Neuronal stem cell (in vitro differentiated cells): ENCODE data around the gene PCNX3.

Experiments
- DNase-seq: peaks from one replicate; pipeline ENCODE4 v3.0.0-alpha.2; 2013; ENCODE audit warnings: low spot score
- H2AFZ ChIP-seq: one replicate; pipeline ENCODE4 v1.6.1; 2013; ENCODE audit warnings: mild to moderate bottlenecking, low read length, inconsistent platforms
- H2AK5ac ChIP-seq: 2 replicates; pipeline ENCODE4 v1.6.1; 2013; ENCODE audit warnings: low read depth, mild to moderate bottlenecking, inconsistent platforms, low read length, moderate library complexity, mixed read lengths
- H2BK120ac ChIP-seq: 2 replicates; pipeline ENCODE4 v1.6.1; 2013; ENCODE audit warnings: low read depth, mild to moderate bottlenecking, inconsistent platforms, low read length, moderate library complexity, mixed read lengths
- H2BK12ac ChIP-seq: one replicate; pipeline ENCODE4 v1.6.1; 2013; ENCODE audit warnings: low read length, inconsistent platforms
- H2BK15ac ChIP-seq: 2 replicates; pipeline ENCODE4 v1.6.1; 2013; ENCODE audit warnings: mild to moderate bottlenecking, low read length, inconsistent platforms, mixed read lengths
- H2BK5ac ChIP-seq: one replicate; pipeline ENCODE4 v1.6.1; 2013; ENCODE audit warnings: inconsistent platforms, mild to moderate bottlenecking, low read length, moderate library complexity
- H3K14ac ChIP-seq: one replicate; pipeline ENCODE4 v1.6.1; 2013; ENCODE audit warnings: low read length, inconsistent platforms
- H3K18ac ChIP-seq: 2 replicates; pipeline ENCODE4 v1.6.1; 2013; ENCODE audit warnings: low read length, inconsistent platforms
- H3K23ac ChIP-seq: 2 replicates; pipeline ENCODE4 v1.6.1; 2013; ENCODE audit warnings: low read depth, mild to moderate bottlenecking, mixed read lengths, low read length, inconsistent platforms; ENCODE audit not compliant: poor library complexity
- H3K27ac ChIP-seq: replicated peaks from 3 replicates; pipeline ENCODE4 v1.5.1; 2013; ENCODE audit warnings: low read length, inconsistent platforms
- H3K27me3 ChIP-seq, 3 experiments: 2 replicates each; pipeline ENCODE4 v1.6.1; 2013; ENCODE audit warnings: low read length in 3 of 3, mild to moderate bottlenecking in 2 of 3, inconsistent platforms in 1 of 3, low read depth in 1 of 3, mixed read lengths in 1 of 3, moderate library complexity in 1 of 3; ENCODE audit not compliant: control insufficient read depth in 3 of 3, insufficient read depth in 3 of 3
- H3K36me3 ChIP-seq, 2 donors: replicated peaks in 1 of 2; 2 replicates each; pipeline ENCODE4 v1.6.1; 2013; ENCODE audit warnings: low read length in 2 of 2; ENCODE audit not compliant: control insufficient read depth in 2 of 2, insufficient read depth in 2 of 2
- H3K4ac ChIP-seq: 2 replicates; pipeline ENCODE4 v1.6.1; 2013; ENCODE audit warnings: inconsistent platforms, mild to moderate bottlenecking, low read length, moderate library complexity
- H3K4me1 ChIP-seq, 2 donors: 1 replicate in 1 of 2; 2 replicates in 1 of 2; pipeline ENCODE4 v1.6.1; 2013; ENCODE audit warnings: low read length in 2 of 2, low read depth in 1 of 2; ENCODE audit not compliant: control insufficient read depth in 2 of 2, insufficient read depth in 1 of 2
- H3K4me2 ChIP-seq: one replicate; pipeline ENCODE4 v1.6.1; 2013; ENCODE audit warnings: mild to moderate bottlenecking, low read length, inconsistent platforms; ENCODE audit not compliant: insufficient read depth, poor library complexity, severe bottlenecking
- H3K4me3 ChIP-seq, 2 donors: 2 replicates each; pipeline ENCODE4 v1.5.1; 2013; ENCODE audit warnings: low read length in 2 of 2, mild to moderate bottlenecking in 2 of 2, inconsistent platforms in 1 of 2, moderate library complexity in 1 of 2
- H3K79me1 ChIP-seq: one replicate; pipeline ENCODE4 v1.6.1; 2013; ENCODE audit warnings: low read depth, mild to moderate bottlenecking, inconsistent platforms, low read length, moderate library complexity
- H3K9ac ChIP-seq: one replicate; pipeline ENCODE4 v1.6.1; 2013; ENCODE audit warnings: mild to moderate bottlenecking, low read depth, low read length, inconsistent platforms; ENCODE audit not compliant: poor library complexity
- H3K9me3 ChIP-seq, 2 donors: replicated peaks in 1 of 2; 2 replicates each; pipeline versions ENCODE3 to v1.6.1; 2013; ENCODE audit warnings: low read length in 2 of 2, mild to moderate bottlenecking in 2 of 2, inconsistent platforms in 1 of 2, low read depth in 1 of 2, mixed read lengths in 1 of 2, moderate library complexity in 1 of 2; ENCODE audit not compliant: control insufficient read depth in 2 of 2, insufficient read depth in 1 of 2
- H4K8ac ChIP-seq: one replicate; pipeline ENCODE4 v1.6.1; 2013; ENCODE audit warnings: low read depth, mild to moderate bottlenecking, inconsistent platforms, low read length, moderate library complexity
- H4K91ac ChIP-seq: one replicate; pipeline ENCODE4 v1.6.1; 2013; ENCODE audit warnings: low read length, low read depth, mild to moderate bottlenecking, inconsistent platforms; ENCODE audit not compliant: poor library complexity
- WGBS, 2 donors: extraction: QIAGEN DNeasy Blood & Tissue Kit; methylation state at CpG; one replicate each; pipeline ENCODE4 v1.1.7; 2013; ENCODE audit warnings: missing lambda C conversion rate in 2 of 2, mixed read lengths in 1 of 2; ENCODE audit not compliant: insufficient read length in 2 of 2, insufficient replicate concordance in 1 of 2; ENCODE audit errors: extremely low coverage in 2 of 2; 5-methylcytosine and 5-hydroxymethylcytosine counted together

Gene PCNX3

GRCh38 chr11:65611028-65611757 is 4.4 kb upstream of the PCNX3 start:
- Histone ChIP-seq H3K4me2 (no peak overlapping the region), H3K27ac (no peak overlapping the region), H3K4me1 (peaks cover 23 to 25% of the 10 kb centered on the region in 2 donors), H2BK120ac (no peak overlapping the region), H2BK12ac (peak overlapping the region; percentile 52), H4K8ac (no peak overlapping the region), H3K18ac (peak overlapping the region; percentile 73), H3K14ac (no peak overlapping the region), H3K36me3 (peaks cover 18 to 65% of the 10 kb centered on the region in 2 donors), H2AFZ (no peak overlapping the region), H3K79me1 (peaks cover 13% of the 10 kb centered on the region), H3K23ac (no peak overlapping the region), H2BK5ac (no peak overlapping the region), H3K4me3 (peak overlapping the region in 1 of 2 donors; percentile 98), H3K9ac (peak overlapping the region; percentile 68), H3K27me3 (no peaks in the 10 kb centered on the region), H2AK5ac (no peak overlapping the region), H2BK15ac (no peak overlapping the region), H3K4ac (peak overlapping the region; percentile 71), H3K9me3 (no peaks in the 10 kb centered on the region), H4K91ac (no peak overlapping the region)
- no CpG with 5 or more reads among the region's 10 CpGs for WGBS, 2 donors
- DNase-seq: no peak

GRCh38 chr11:65611758-65612603 is 3.6 kb upstream of the PCNX3 start:
- H2BK120ac ChIP-seq: no peak overlapping the region
- peaks cover 19% of the 10 kb centered on the region for H3K79me1 ChIP-seq
- no peak overlapping the region for H2BK15ac ChIP-seq
- H2AK5ac ChIP-seq: peak overlapping the region; percentile 98
- no peak overlapping the region for H4K8ac ChIP-seq
- no peak overlapping the region for H2BK5ac ChIP-seq
- peaks cover 26 to 31% of the 10 kb centered on the region in 2 donors for H3K4me1 ChIP-seq
- peak overlapping the region; percentile 50 for H3K9ac ChIP-seq
- no peak for DNase-seq
- peak overlapping the region in 1 of 2 donors; percentile 98 for H3K4me3 ChIP-seq
- peak overlapping the region; percentile 18 for H3K23ac ChIP-seq
- no CpG with 5 or more reads among the region's 12 CpGs for WGBS, 2 donors
- no peak overlapping the region for H4K91ac ChIP-seq
- no peak overlapping the region for H2BK12ac ChIP-seq
- no peak overlapping the region for H3K4ac ChIP-seq
- H3K14ac ChIP-seq: no peak overlapping the region
- H3K27me3 ChIP-seq: no peaks in the 10 kb centered on the region
- H3K36me3 ChIP-seq: peaks cover 18 to 63% of the 10 kb centered on the region in 2 donors
- no peaks in the 10 kb centered on the region for H3K9me3 ChIP-seq
- H3K27ac ChIP-seq: no peak overlapping the region
- H3K18ac ChIP-seq: peak overlapping the region; percentile 37
- peak overlapping the region; percentile 31 for H3K4me2 ChIP-seq
- H2AFZ ChIP-seq: no peak overlapping the region

DNA sequence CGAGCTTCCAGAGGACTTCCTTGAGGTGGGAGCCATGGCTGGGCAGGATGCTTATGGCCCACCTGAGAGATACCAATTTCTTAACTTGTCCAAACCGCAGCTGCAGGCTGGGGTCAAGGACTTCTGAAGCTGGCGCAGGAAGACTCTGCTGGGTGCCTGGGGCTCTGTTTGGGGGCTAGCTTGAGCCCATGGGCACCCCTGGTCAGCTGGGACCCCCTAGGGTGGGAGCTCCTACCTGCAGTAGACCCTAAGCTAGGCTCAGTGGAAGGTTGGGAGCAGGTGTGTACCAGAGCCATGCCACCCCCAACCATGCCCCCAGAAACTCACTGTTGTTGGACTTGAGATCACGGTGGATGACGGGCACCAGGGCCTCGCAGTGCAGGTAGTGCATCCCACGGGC is 2.9 kb upstream of the PCNX3 start:
- H3K9ac ChIP-seq: peak overlapping the region; percentile 80
- WGBS, 2 donors: no CpG with 5 or more reads among the region's 7 CpGs
- peaks cover 19% of the 10 kb centered on the region for H3K79me1 ChIP-seq
- peaks cover 23 to 31% of the 10 kb centered on the region in 2 donors for H3K4me1 ChIP-seq
- peak overlapping the region; percentile 98 for H2AK5ac ChIP-seq
- peak overlapping the region; percentile 31 for H3K14ac ChIP-seq
- H3K23ac ChIP-seq: peak overlapping the region; percentile 86
- H3K4me2 ChIP-seq: no peak overlapping the region
- H3K36me3 ChIP-seq: peaks cover 20 to 63% of the 10 kb centered on the region in 2 donors
- DNase-seq: no peak
- no peak overlapping the region for H4K8ac ChIP-seq
- no peaks in the 10 kb centered on the region for H3K27me3 ChIP-seq
- H2BK15ac ChIP-seq: peak overlapping the region; percentile 94
- H3K27ac ChIP-seq: no peak overlapping the region
- H3K4me3 ChIP-seq: peak overlapping the region; percentile 2 to 98
- no peak overlapping the region for H2BK12ac ChIP-seq
- no peak overlapping the region for H2AFZ ChIP-seq
- H3K9me3 ChIP-seq: no peaks in the 10 kb centered on the region
- no peak overlapping the region for H2BK120ac ChIP-seq
- no peak overlapping the region for H3K18ac ChIP-seq
- H2BK5ac ChIP-seq: peak overlapping the region; percentile 72
- peak overlapping the region; percentile 93 for H3K4ac ChIP-seq
- no peak overlapping the region for H4K91ac ChIP-seq
